IMR-90 (cell line): ENCODE results near the gene ELFN2. TPM values are rescaled to one million over a fixed set of nuclear protein-coding genes. Genes with fewer than 3 reads are reported as not detected.

Experiments used
- ATAC-seq: fragments of 200-7000 bp; cut with Tn5 transposase; 2 replicates; pipeline ENCODE4 v1.9.1; 2020; ENCODE audit warnings: low read depth, mild to moderate bottlenecking, moderate library complexity
- BruUV-seq: library from RNA; stranded (reverse); fragments of 400-500 nt; replicated peaks from 2 replicates; lab custom pipeline; 2021; lab: Mats Ljungman, UMichigan
- CTCF ChIA-PET: fragments of 300-600 bp; formaldehyde crosslinking; extraction: SDS; loops from one replicate; lab custom pipeline; 2021; ENCODE audit warnings: antibody characterized with exemption; lab: Yijun Ruan, JAX
- POLR2A ChIA-PET: fragments of 300-600 bp; sonication (Branson Sonifier 250); formaldehyde crosslinking; loops from one replicate; lab custom pipeline; 2022; ENCODE audit warnings: antibody characterized with exemption; ENCODE audit not compliant: unreplicated experiment; lab: Charles Lee
- DNase-seq: peaks from one replicate; pipeline ENCODE4 v3.0.0; 2013
- H2AFZ ChIP-seq: replicated peaks from 2 replicates; pipeline ENCODE3; 2013; ENCODE audit warnings: low read length, mild to moderate bottlenecking; ENCODE audit not compliant: poor library complexity
- H2AK5ac ChIP-seq: 2 replicates; pipeline ENCODE4 v1.6.1; 2013; ENCODE audit warnings: low read depth, low read length, inconsistent platforms
- H2AK9ac ChIP-seq: replicated peaks from 2 replicates; pipeline ENCODE3; 2013; ENCODE audit warnings: mild to moderate bottlenecking, low read depth, low read length, moderate library complexity; ENCODE audit not compliant: poor library complexity
- H2BK120ac ChIP-seq: 2 replicates; pipeline ENCODE4 v1.6.1; 2013; ENCODE audit warnings: low read depth, low read length, inconsistent platforms
- H2BK15ac ChIP-seq: 3 replicates; pipeline ENCODE4 v1.6.1; 2013; ENCODE audit warnings: low read depth, low read length, inconsistent platforms
- H2BK20ac ChIP-seq: 2 replicates; pipeline ENCODE4 v1.6.1; 2013; ENCODE audit warnings: low read depth, mild to moderate bottlenecking, inconsistent platforms, low read length, moderate library complexity
- H2BK5ac ChIP-seq: 2 replicates; pipeline ENCODE4 v1.6.1; 2013; ENCODE audit warnings: mild to moderate bottlenecking, low read depth, low read length, inconsistent platforms; ENCODE audit not compliant: poor library complexity, severe bottlenecking
- H3K14ac ChIP-seq: replicated peaks from 2 replicates; pipeline ENCODE4 v1.6.1; 2013; ENCODE audit warnings: low read depth, low read length, inconsistent platforms
- H3K18ac ChIP-seq: 2 replicates; pipeline ENCODE4 v1.6.1; 2013; ENCODE audit warnings: low read depth, low read length, control low read depth
- H3K23ac ChIP-seq: 2 replicates; pipeline ENCODE4 v1.6.1; 2013; ENCODE audit warnings: low read depth, low read length, inconsistent platforms
- H3K27ac ChIP-seq: 2 replicates; pipeline ENCODE4 v1.5.1; 2013; ENCODE audit warnings: mild to moderate bottlenecking, control low read depth, low read length; ENCODE audit not compliant: insufficient read depth
- H3K27me3 ChIP-seq: 2 replicates; pipeline ENCODE4 v1.6.1; 2013; ENCODE audit warnings: low read length; ENCODE audit not compliant: control insufficient read depth, insufficient read depth
- H3K36me3 ChIP-seq: 2 replicates; pipeline ENCODE4 v1.6.1; 2013; ENCODE audit warnings: low read length, mixed read lengths; ENCODE audit not compliant: control insufficient read depth, insufficient read depth
- H3K4ac ChIP-seq: 2 replicates; pipeline ENCODE4 v1.6.1; 2013; ENCODE audit warnings: low read depth, low read length, inconsistent platforms
- H3K4me1 ChIP-seq: 2 replicates; pipeline ENCODE4 v1.6.1; 2013; ENCODE audit warnings: low read length, mixed read lengths; ENCODE audit not compliant: control insufficient read depth, insufficient read depth
- H3K4me2 ChIP-seq: 2 replicates; pipeline ENCODE4 v1.6.1; 2013; ENCODE audit warnings: low read depth, mild to moderate bottlenecking, control low read depth, low read length, moderate library complexity
- H3K4me3 ChIP-seq: 2 replicates; pipeline ENCODE4 v1.5.1; 2013; ENCODE audit warnings: low read depth, mild to moderate bottlenecking, control low read depth, low read length, moderate library complexity; ENCODE audit not compliant: insufficient read depth
- H3K56ac ChIP-seq: 2 replicates; pipeline ENCODE4 v1.6.1; 2013; ENCODE audit warnings: low read length, inconsistent platforms; ENCODE audit not compliant: insufficient read depth; ENCODE audit errors: extremely low read depth
- H3K79me1 ChIP-seq, 2 experiments: 2 replicates each; pipeline ENCODE4 v1.6.1; 2013; ENCODE audit warnings: low read length in 2 of 2, inconsistent platforms in 1 of 2, low read depth in 1 of 2
- H3K9ac ChIP-seq: 2 replicates; pipeline ENCODE4 v1.6.1; 2013; ENCODE audit warnings: low read depth, low read length, control low read depth
- H3K9me1 ChIP-seq: 2 replicates; pipeline ENCODE4 v1.6.1; 2013; ENCODE audit warnings: low read length, inconsistent platforms; ENCODE audit not compliant: insufficient read depth
- H3K9me3 ChIP-seq: 2 replicates; pipeline ENCODE4 v1.6.1; 2013; ENCODE audit warnings: low read length; ENCODE audit not compliant: control insufficient read depth, insufficient read depth
- H4K20me1 ChIP-seq: 2 replicates; pipeline ENCODE4 v1.6.1; 2013; ENCODE audit warnings: low read length, inconsistent platforms; ENCODE audit not compliant: insufficient read depth
- H4K5ac ChIP-seq: 2 replicates; pipeline ENCODE4 v1.6.1; 2013; ENCODE audit warnings: mild to moderate bottlenecking, low read depth, low read length, control low read depth
- H4K8ac ChIP-seq, 2 experiments: 2 replicates each; pipeline ENCODE4 v1.6.1; 2013; ENCODE audit warnings: low read depth in 2 of 2, low read length in 2 of 2, control low read depth in 1 of 2, inconsistent platforms in 1 of 2
- H4K91ac ChIP-seq: 2 replicates; pipeline ENCODE4 v1.6.1; 2013; ENCODE audit warnings: low read depth, low read length, inconsistent platforms; ENCODE audit not compliant: insufficient read depth
- BHLHE40 ChIP-seq: fragments of 150-350 bp; IDR thresholded peaks from 2 replicates; pipeline ENCODE4 v1.6.1; 2016; ENCODE audit warnings: mild to moderate bottlenecking, low read depth, low read length
- MAZ ChIP-seq: IDR thresholded peaks from 2 replicates; pipeline ENCODE4 v1.6.1; 2012; ENCODE audit warnings: low read depth, mild to moderate bottlenecking, low read length, improper control_type of control experiment, moderate library complexity, borderline replicate concordance
- RAD21 ChIP-seq: IDR thresholded peaks from 2 replicates; pipeline ENCODE4 v1.6.1; 2012; ENCODE audit warnings: low read length, improper control_type of control experiment
- RFX5 ChIP-seq: IDR thresholded peaks from 2 replicates; pipeline ENCODE4 v1.8.0; 2012; ENCODE audit warnings: low read depth, mild to moderate bottlenecking, low read length, moderate library complexity
- SMC3 ChIP-seq: fragments of 150-350 bp; IDR thresholded peaks from 2 replicates; pipeline ENCODE4 v1.6.1; 2016; ENCODE audit warnings: low read depth, mild to moderate bottlenecking, antibody characterized with exemption, low read length, moderate library complexity
- WGBS, 2 experiments: methylation state at CpG; one replicate each; pipeline versions ENCODE4 v1.1.5 to v1.1.7; 2013; ENCODE audit warnings: missing lambda C conversion rate in 2 of 2; ENCODE audit not compliant: insufficient read length in 1 of 2; ENCODE audit errors: extremely low coverage in 2 of 2; 5-methylcytosine and 5-hydroxymethylcytosine counted together
- dilution Hi-C: fragments of 300-500 bp; cut with HindIII; formaldehyde crosslinking; loops from one replicate; pipeline ENCODE4 v1.14.3; 2018; ENCODE audit warnings: low sequenced_read_pairs; ENCODE audit not compliant: unreplicated experiment
- in situ Hi-C: fragments of 300-500 bp; cut with MboI; formaldehyde crosslinking; loops from 3 replicates; pipeline ENCODE4 v1.14.3; 2019; ENCODE audit warnings: low sequenced_read_pairs, inconsistent platforms, mixed read lengths
- intact Hi-C: fragments of 100-400 bp; cut with micrococcal nuclease; formaldehyde crosslinking; loops from 2 replicates; pipeline ENCODE4 v1.10.0; 2022
- polyA plus RNA-seq, 3 experiments: library from polyadenylated mRNA; depleted of rRNA; stranded (reverse); fragments of >200 nt; gene quantifications; 2 replicates each; pipeline ENCODE4 v1.2.3, GENCODE V29; 2012; ENCODE audit warnings: low replicate concordance in 1 of 3
- total RNA-seq: library from RNA; depleted of rRNA; stranded (reverse); fragments of >200 nt; gene quantifications from 2 replicates; pipeline ENCODE4 v1.2.3, GENCODE V29; 2012
- TF ChIP-seq, protein P1 (sequence below): conservative IDR thresholded peaks from 2 replicates; pipeline ENCODE4 v1.5.1; 2012; ENCODE audit warnings: mild to moderate bottlenecking, low read depth, low read length, improper control_type of control experiment

The ELFN2 gene
- total and polyA plus RNA-seq, 2 of the 4 experiments (the other 2 are of a cell fraction) = 0.72 to 5.0 TPM

DNA sequence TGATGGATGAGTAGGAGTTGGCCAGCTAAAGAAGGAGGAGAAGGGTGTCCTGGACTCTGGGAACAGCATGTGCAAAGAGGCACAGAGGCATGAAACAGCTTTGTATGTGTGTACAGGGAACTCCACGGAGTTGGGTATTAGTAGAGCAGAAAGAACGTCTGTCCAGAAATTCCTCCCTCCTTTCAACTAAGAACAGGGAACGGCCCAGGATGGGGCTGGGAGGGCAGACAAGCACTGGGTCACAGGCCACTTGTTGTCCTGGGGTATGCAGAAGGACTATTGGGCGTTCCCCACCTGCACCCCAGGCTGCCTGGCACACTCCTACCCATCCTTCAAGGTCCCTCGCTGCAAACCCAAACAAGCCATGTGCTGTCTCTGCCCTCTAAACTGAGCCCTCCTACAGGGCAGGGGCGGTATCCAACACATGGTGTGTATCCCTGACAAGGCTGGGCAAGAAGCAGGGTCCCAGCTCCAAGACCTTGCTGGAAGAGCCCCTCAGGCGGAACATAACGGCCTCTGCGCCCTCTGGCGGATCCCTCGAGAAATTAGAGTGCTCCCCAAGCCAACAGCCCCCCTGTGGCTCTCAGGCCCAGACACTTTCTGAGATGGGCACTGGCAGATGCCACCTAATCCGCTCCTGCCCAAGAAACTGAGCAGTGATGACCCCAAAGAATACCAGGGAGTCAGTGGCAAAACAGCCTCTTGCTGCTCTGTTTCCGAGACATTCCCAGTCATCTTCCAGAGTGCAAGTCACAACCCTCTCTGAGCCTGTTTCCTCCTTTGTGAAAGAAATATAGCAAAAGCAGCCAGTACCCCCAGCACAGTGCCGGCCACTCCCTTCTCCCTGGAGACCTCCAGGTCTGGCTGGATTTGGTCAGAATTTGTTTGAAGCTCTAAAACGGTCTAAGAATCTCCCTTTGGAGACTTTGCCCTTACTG, 1.6 kb upstream of the ELFN2 start:
- in situ Hi-C loops = no loop called here
- H4K91ac ChIP-seq = peak overlapping the region; percentile 59

More for the DNA sequence above, 1.6 kb upstream of the ELFN2 start:
- Histone ChIP-seq H3K79me1 (peaks cover 3 to 20% of the 10 kb centered on the region in 2 experiments; a peak in 1 of 4 replicates), H4K5ac (no peak overlapping the region), H3K23ac (peak overlapping the region; percentile 71; the same call in 1 of the 2 replicates), H2BK5ac (no peak overlapping the region), H3K9ac (0 out of 2 replicates have a peak overlapping the region, but pooled peaks have one; percentile 15), H4K8ac (peak overlapping the region in 1 of 2 experiments; percentile 67; a peak in 1 of 4 replicates), H3K18ac (no peak overlapping the region), H3K56ac (no peak overlapping the region; the same call in 1 of the 2 replicates), H4K20me1 (peaks cover 5% of the 10 kb centered on the region; the same call in 1 of the 2 replicates), H3K9me3 (peaks cover 15% of the 10 kb centered on the region), H3K36me3 (no peaks in the 10 kb centered on the region), H3K4me3 (no peak overlapping the region), H3K4me1 (peaks cover 18% of the 10 kb centered on the region), H3K9me1 (peaks cover 22% of the 10 kb centered on the region), H2BK15ac (peak overlapping the region; percentile 89; the same call in 2 of the 3 replicates), H2AFZ (peak overlapping the region; percentile 71), H3K4me2 (no peak overlapping the region), H2AK5ac (peak overlapping the region; percentile 98), H3K27ac (no peak overlapping the region), H3K14ac (0 out of 2 replicates have a peak overlapping the region, but pooled peaks have one; percentile 67), H2AK9ac (peak overlapping the region; percentile 90), H2BK20ac (peak overlapping the region; percentile 98), H3K4ac (peak overlapping the region; percentile 94), H2BK120ac (peak overlapping the region; percentile 93), H3K27me3 (no peaks in the 10 kb centered on the region)
- ATAC-seq = no peak
- peak; percentile 67 for TF ChIP-seq RAD21
- TF ChIP-seq MAZ = peak; percentile 55; the same call in 1 of the 2 replicates
- TF ChIP-seq, protein P1, sequence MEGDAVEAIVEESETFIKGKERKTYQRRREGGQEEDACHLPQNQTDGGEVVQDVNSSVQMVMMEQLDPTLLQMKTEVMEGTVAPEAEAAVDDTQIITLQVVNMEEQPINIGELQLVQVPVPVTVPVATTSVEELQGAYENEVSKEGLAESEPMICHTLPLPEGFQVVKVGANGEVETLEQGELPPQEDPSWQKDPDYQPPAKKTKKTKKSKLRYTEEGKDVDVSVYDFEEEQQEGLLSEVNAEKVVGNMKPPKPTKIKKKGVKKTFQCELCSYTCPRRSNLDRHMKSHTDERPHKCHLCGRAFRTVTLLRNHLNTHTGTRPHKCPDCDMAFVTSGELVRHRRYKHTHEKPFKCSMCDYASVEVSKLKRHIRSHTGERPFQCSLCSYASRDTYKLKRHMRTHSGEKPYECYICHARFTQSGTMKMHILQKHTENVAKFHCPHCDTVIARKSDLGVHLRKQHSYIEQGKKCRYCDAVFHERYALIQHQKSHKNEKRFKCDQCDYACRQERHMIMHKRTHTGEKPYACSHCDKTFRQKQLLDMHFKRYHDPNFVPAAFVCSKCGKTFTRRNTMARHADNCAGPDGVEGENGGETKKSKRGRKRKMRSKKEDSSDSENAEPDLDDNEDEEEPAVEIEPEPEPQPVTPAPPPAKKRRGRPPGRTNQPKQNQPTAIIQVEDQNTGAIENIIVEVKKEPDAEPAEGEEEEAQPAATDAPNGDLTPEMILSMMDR = peak; percentile 65
- TF ChIP-seq RFX5 = no peak
- no peak for TF ChIP-seq BHLHE40
- peak; percentile 69 for TF ChIP-seq SMC3
- dilution Hi-C loops (no loop called here), intact Hi-C loops (loop anchor here (1.0 kb wide), 1 partner anchor 112 kb away; no protein-coding TSS in a partner anchor)
- CTCF ChIA-PET = interaction anchor here (0.9 to 1.5 kb wide), 4 partner anchors 12 to 99 kb away, joined by 3 to 4 read pairs (median 3); no protein-coding TSS in a partner anchor
- POLR2A ChIA-PET = no interaction called here
- peak; percentile 43 for DNase-seq
- WGBS, 2 experiments = 7% methylated on average over 3 of the region's 15 CpGs; no CpG with 5 or more reads in 1 of the 2 experiments
- no TSS peak for BruUV-seq
